Ascending aorta (tissue), 2 donors: ENCODE data around the gene KCNH4. TPM values are rescaled to one million over a fixed set of nuclear protein-coding genes. Genes with fewer than 3 reads are reported as not detected.

Experiments
- DNase-seq, 2 donors: peaks; one replicate each; pipeline ENCODE4 v3.0.0-alpha.2; 2019; ENCODE audit warnings: low spot score in 2 of 2
- H3K27ac ChIP-seq, 2 donors: fragments of 200-600 bp; sonication (generic); one replicate each; pipeline ENCODE4 v1.5.1; 2016 to 2017; ENCODE audit warnings: mild to moderate bottlenecking in 1 of 2
- H3K27me3 ChIP-seq: fragments of 200-600 bp; sonication (generic); one replicate; pipeline ENCODE4 v1.5.1; 2017
- H3K36me3 ChIP-seq, 2 donors: fragments of 200-600 bp; sonication (generic); one replicate each; pipeline ENCODE4 v1.5.1; 2016
- H3K4me1 ChIP-seq, 2 donors: fragments of 200-600 bp; sonication (generic); one replicate each; pipeline ENCODE4 v1.5.1; 2016 to 2017; ENCODE audit warnings: mild to moderate bottlenecking in 1 of 2
- H3K4me3 ChIP-seq, 2 donors: fragments of 200-600 bp; sonication (generic); one replicate each; pipeline ENCODE4 v1.5.1; 2016 to 2017; ENCODE audit warnings: mild to moderate bottlenecking in 1 of 2
- H3K9me3 ChIP-seq, 2 donors: fragments of 200-600 bp; sonication (generic); one replicate each; pipeline ENCODE4 v1.5.1; 2016
- intact Hi-C: fragments of 100-400 bp; cut with DNase I; formaldehyde crosslinking; loops from one replicate; pipeline ENCODE4 v1.15.1; 2023
- total RNA-seq: library from RNA; depleted of rRNA; stranded (reverse); fragments of >200 nt; gene quantifications from one replicate; pipeline ENCODE4 v1.1.0, GENCODE V29; 2016
- TF ChIP-seq, protein P1 (sequence below), 3 experiments: fragments of 200-600 bp in 2 of 3; fragments of 450-650 bp in 1 of 3; sonication (generic) in 2 of 3; IDR thresholded peaks; one replicate each; pipeline ENCODE4 v1.5.1; 2016 to 2019; ENCODE audit warnings: antibody characterized with exemption in 3 of 3, mild to moderate bottlenecking in 1 of 3, moderate library complexity in 1 of 3

Gene KCNH4
- total RNA-seq, 1 donor from 2014 or later = not detected

DNA sequence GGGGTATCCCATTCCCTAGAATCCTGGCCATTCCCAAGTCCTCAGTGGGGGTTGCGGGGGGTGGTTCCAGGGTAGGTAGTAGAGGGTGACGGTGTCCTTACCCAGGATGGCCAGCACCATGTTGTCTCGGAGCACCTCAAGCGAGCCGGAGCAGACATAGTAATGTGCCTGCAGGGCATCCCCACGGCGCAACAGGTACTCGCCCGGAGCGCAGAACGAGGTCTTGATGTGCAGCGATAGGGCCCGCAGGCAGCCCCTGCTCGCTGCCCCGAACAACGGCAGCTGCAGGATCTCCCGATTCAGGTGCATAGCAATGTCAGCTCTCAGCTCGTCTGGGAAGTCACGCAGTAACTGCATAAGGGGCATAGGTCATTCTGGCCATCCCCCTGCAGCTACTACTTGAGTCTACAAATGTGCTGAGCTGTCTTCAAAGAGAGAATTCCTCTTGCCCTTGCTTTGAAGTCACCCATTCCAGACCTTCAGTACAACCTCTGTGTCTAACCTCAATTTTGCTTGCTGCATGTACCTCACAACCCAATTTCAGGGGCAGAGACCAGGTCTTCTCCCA is 14.7 kb downstream of the KCNH4 start:
- DNase-seq = no peak
- no peaks in the 10 kb centered on the region for H3K36me3 ChIP-seq
- no peaks in the 10 kb centered on the region for H3K4me1 ChIP-seq
- H3K27me3 ChIP-seq = no peaks in the 10 kb centered on the region
- H3K27ac ChIP-seq = no peak overlapping the region
- intact Hi-C loops = no loop called here
- no peaks in the 10 kb centered on the region for H3K9me3 ChIP-seq
- H3K4me3 ChIP-seq = no peak overlapping the region
- TF ChIP-seq, protein P1, sequence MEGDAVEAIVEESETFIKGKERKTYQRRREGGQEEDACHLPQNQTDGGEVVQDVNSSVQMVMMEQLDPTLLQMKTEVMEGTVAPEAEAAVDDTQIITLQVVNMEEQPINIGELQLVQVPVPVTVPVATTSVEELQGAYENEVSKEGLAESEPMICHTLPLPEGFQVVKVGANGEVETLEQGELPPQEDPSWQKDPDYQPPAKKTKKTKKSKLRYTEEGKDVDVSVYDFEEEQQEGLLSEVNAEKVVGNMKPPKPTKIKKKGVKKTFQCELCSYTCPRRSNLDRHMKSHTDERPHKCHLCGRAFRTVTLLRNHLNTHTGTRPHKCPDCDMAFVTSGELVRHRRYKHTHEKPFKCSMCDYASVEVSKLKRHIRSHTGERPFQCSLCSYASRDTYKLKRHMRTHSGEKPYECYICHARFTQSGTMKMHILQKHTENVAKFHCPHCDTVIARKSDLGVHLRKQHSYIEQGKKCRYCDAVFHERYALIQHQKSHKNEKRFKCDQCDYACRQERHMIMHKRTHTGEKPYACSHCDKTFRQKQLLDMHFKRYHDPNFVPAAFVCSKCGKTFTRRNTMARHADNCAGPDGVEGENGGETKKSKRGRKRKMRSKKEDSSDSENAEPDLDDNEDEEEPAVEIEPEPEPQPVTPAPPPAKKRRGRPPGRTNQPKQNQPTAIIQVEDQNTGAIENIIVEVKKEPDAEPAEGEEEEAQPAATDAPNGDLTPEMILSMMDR (IDR thresholded peaks at IDR 0.05) = no peak

DNA sequence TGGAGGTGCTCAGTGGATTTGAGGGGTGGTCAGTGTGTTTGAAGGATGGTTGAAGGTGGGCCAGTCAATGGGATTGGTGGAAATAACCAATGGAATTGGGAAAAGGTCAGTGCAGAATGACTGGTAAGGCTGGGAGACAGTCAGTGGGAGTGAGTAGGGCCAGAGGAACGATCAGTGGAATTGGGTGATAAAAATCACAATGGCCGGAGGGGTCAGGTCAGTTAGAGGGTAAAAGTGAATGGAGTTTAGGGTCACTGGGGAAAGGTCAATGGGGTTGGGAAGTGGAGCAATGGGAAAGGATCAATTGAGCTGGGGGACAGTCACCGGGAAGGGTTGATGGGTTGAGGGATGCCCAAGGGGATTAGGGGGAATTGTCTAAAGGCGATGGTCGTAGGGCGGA is 15.2 kb downstream of the KCNH4 start:
- Histone ChIP-seq H3K27ac (no peak overlapping the region), H3K27me3 (no peaks in the 10 kb centered on the region), H3K36me3 (no peaks in the 10 kb centered on the region), H3K4me3 (no peak overlapping the region), H3K4me1 (no peaks in the 10 kb centered on the region), H3K9me3 (no peaks in the 10 kb centered on the region)
- intact Hi-C loops = no loop called here
- TF ChIP-seq, protein P1 (IDR thresholded peaks at IDR 0.05) = no peak
- no peak for DNase-seq

DNA sequence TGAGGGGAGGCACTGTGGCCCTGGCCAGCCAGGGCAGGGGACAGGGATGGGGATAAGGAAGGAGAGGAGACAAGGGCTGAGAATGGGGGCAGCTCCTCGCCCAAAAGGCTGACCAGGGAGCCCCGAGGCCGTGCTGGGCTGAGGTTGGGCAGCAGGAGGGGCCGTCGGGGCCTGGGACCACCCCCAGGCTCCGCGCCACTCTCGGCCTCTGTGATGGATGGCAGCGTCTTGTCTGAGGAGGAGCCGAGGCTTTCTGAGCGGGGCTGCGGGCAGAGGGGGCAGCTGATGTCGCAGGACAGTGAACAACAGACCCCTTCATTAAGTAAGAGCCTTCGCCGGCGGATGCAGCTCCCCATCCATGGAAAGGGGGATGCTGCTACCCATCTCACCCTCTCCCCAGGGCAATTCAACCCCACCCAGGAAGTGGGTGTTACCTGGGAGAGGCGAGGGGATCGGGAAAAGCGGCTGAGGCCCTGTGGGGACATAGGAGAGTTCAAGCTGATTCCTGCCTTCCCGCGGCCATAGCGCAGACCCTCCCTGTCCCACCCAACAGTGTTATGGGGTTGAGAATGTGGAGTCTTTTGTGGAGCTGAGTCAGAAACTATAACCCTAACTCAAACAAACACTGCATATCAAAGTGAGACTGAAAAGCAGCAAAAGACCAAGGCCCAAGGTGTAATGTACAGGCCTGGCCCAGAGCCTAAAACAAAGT is 17.1 kb downstream of the KCNH4 start:
- Histone ChIP-seq H3K9me3 (no peaks in the 10 kb centered on the region), H3K36me3 (no peaks in the 10 kb centered on the region), H3K4me3 (no peak overlapping the region), H3K27ac (no peak overlapping the region), H3K4me1 (no peaks in the 10 kb centered on the region), H3K27me3 (no peaks in the 10 kb centered on the region)
- TF ChIP-seq, protein P1 (IDR thresholded peaks at IDR 0.05) = no peak
- DNase-seq = no peak
- intact Hi-C loops = no loop called here

DNA sequence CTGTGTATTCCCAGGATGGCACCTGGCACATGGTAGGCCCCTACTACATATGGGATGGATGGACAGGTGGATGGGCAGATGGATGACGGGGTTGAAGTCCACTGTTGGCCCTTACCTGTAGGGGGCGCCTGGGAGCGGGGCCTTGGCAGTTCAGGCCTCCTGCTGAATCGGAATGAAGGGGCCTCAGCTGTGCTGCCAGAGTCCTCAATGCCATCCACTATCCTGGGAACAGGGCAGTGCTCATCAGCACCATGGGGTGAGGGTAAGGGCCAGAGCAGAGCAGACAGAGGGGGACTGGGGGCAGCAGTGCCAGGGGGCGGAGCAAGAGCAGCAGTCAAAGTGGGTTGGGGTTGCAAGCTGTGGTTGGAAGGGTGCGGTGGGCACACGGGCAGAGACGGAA is 17.8 kb downstream of the KCNH4 start:
- no peak for DNase-seq
- Histone ChIP-seq H3K27me3 (no peaks in the 10 kb centered on the region), H3K4me3 (no peak overlapping the region), H3K9me3 (no peaks in the 10 kb centered on the region), H3K27ac (no peak overlapping the region), H3K36me3 (no peaks in the 10 kb centered on the region), H3K4me1 (no peaks in the 10 kb centered on the region)
- intact Hi-C loops = no loop called here
- TF ChIP-seq, protein P1 (IDR thresholded peaks at IDR 0.05) = peak in 1 of 3 experiments; percentile 11

DNA sequence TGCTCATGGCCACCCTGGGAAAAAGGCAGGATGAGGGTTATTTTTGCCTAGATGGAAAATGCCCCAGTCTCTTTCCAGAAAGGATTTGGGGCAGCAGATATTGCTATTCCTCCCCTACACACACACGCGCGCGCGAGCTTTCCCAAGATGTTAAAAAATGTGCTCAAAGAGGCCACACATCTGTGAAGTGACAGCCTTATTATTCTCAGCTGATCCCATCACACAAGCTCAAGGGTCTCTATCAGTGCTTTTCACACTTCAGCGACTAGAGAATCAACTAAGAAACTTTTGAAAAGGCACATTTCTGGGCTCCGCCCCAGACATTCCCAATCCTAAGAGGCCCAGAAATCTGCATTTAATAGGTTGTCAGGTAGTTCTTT is 20.4 kb downstream of the KCNH4 start:
- Histone ChIP-seq H3K27me3 (no peaks in the 10 kb centered on the region), H3K4me1 (peaks cover 0 to under 1% of the 10 kb centered on the region in 2 donors), H3K4me3 (no peak overlapping the region), H3K9me3 (no peaks in the 10 kb centered on the region), H3K27ac (no peak overlapping the region), H3K36me3 (no peaks in the 10 kb centered on the region)
- intact Hi-C loops = no loop called here
- TF ChIP-seq, protein P1 (IDR thresholded peaks at IDR 0.05) = no peak
- DNase-seq = no peak
